HG03432 (cell line): ENCODE results near the gene SNU13.
"Not testable (repeated sequence)": the region's sequence is repeated elsewhere in the genome, so short reads cannot be mapped to it uniquely, and the experiment has no call there.

Experiments
- ATAC-seq: cut with Tn5 transposase; IDR thresholded peaks from one replicate; pipeline ENCODE4 v1.9.1; 2021; ENCODE audit warnings: mild to moderate bottlenecking, moderate library complexity; ENCODE audit not compliant: unreplicated experiment

Gene SNU13

GRCh38 chr22:41647771-41648170, 40.9 kb downstream of the SNU13 start:
- ATAC-seq = no peak

- ATAC-seq = no peak
These were observed 46.1 kb downstream of the SNU13 start for GRCh38 chr22:41642331-41643110.

GRCh38 chr22:41641854-41642253, 46.8 kb downstream of the SNU13 start:
- ATAC-seq = no peak

- no peak for ATAC-seq
These were observed 49.9 kb downstream of the SNU13 start for GRCh38 chr22:41638748-41639147.

- ATAC-seq = no peak
These were observed 50.5 kb downstream of the SNU13 start for GRCh38 chr22:41638124-41638523.

GRCh38 chr22:41637623-41638022, 51.0 kb downstream of the SNU13 start:
- not testable (repeated sequence) for ATAC-seq

GRCh38 chr22:41636467-41636866, 52.2 kb downstream of the SNU13 start:
- ATAC-seq = no peak

GRCh38 chr22:41634610-41635009, 54.1 kb downstream of the SNU13 start:
- not testable (repeated sequence) for ATAC-seq

GRCh38 chr22:41631615-41632014, 57.1 kb downstream of the SNU13 start:
- ATAC-seq = not testable (repeated sequence)

GRCh38 chr22:41631115-41631514, 57.6 kb downstream of the SNU13 start:
- ATAC-seq = not testable (repeated sequence)

GRCh38 chr22:41625577-41625976, 63.1 kb downstream of the SNU13 start:
- no peak for ATAC-seq
